PC-3 (cell line): Measurements from ENCODE around the gene WFDC1. TPM values are rescaled to one million over a fixed set of nuclear protein-coding genes. Genes with fewer than 3 reads are reported as not detected.
A peak's percentile ranks its signal among the peaks of the same experiment; 100 is the strongest.

Experiments used
- ATAC-seq: fragments of 200-7000 bp; cut with Tn5 transposase; 2 replicates; pipeline ENCODE4 v1.9.1; 2020; ENCODE audit warnings: mild to moderate bottlenecking, moderate library complexity
- BruUV-seq: library from RNA; stranded (reverse); fragments of 400-500 nt; replicated peaks from 2 replicates; lab custom pipeline; 2021; lab: Mats Ljungman, UMichigan
- CTCF ChIA-PET: fragments of 300-600 bp; sonication (Branson Sonifier 250); formaldehyde crosslinking; loops from one replicate; lab custom pipeline; 2022; ENCODE audit warnings: antibody characterized with exemption; lab: Charles Lee
- POLR2A ChIA-PET: fragments of 300-600 bp; sonication (Branson Sonifier 250); formaldehyde crosslinking; loops from one replicate; lab custom pipeline; 2022; ENCODE audit warnings: antibody characterized with exemption; ENCODE audit not compliant: unreplicated experiment; lab: Charles Lee
- DNase-seq: peaks from one replicate; pipeline ENCODE4 v3.0.0-alpha.2; 2015
- H2AFZ ChIP-seq: fragments of 300-600 bp; sonication (generic); 2 replicates; pipeline ENCODE4 v1.6.0; 2016; ENCODE audit warnings: antibody characterized with exemption, low read length
- H3F3A ChIP-seq: fragments of 300-600 bp; sonication (generic); one replicate; pipeline ENCODE4 v1.6.0; 2017; ENCODE audit warnings: antibody characterized with exemption, low read length, control low read depth, mild to moderate bottlenecking; ENCODE audit not compliant: unreplicated experiment
- H3K27ac ChIP-seq: fragments of 300-600 bp; sonication (generic); 2 replicates; pipeline ENCODE4 v1.5.1; 2016; ENCODE audit warnings: mild to moderate bottlenecking, low read length
- H3K27me3 ChIP-seq: fragments of 300-600 bp; sonication (generic); 2 replicates; pipeline ENCODE4 v1.6.1; 2016; ENCODE audit warnings: low read length, mixed read lengths
- H3K36me3 ChIP-seq: fragments of 300-600 bp; sonication (generic); 2 replicates; pipeline ENCODE4 v1.6.1; 2016; ENCODE audit warnings: low read depth, mixed run types, low read length, mixed read lengths
- H3K4me1 ChIP-seq: fragments of 300-600 bp; sonication (generic); 2 replicates; pipeline ENCODE4 v1.5.1; 2016; ENCODE audit warnings: low read length; ENCODE audit not compliant: insufficient read depth
- H3K4me2 ChIP-seq: fragments of 300-600 bp; sonication (generic); 2 replicates; pipeline ENCODE4 v1.6.0; 2016; ENCODE audit warnings: low read length
- H3K4me3 ChIP-seq: fragments of 300-600 bp; sonication (generic); 2 replicates; pipeline ENCODE4 v1.5.1; 2016; ENCODE audit warnings: mild to moderate bottlenecking, low read length, mixed read lengths
- H3K79me2 ChIP-seq: fragments of 300-600 bp; sonication (generic); 2 replicates; pipeline ENCODE4 v1.6.1; 2017; ENCODE audit warnings: low read length, mixed read lengths
- H3K9ac ChIP-seq: fragments of 300-600 bp; sonication (generic); 2 replicates; pipeline ENCODE4 v1.6.0; 2016; ENCODE audit warnings: mild to moderate bottlenecking, low read length
- H3K9me2 ChIP-seq: fragments of 300-600 bp; sonication (generic); replicated peaks from 2 replicates; pipeline ENCODE4 v1.6.1; 2016; ENCODE audit warnings: mixed run types, low read length, mixed read lengths
- H3K9me3 ChIP-seq: fragments of 300-600 bp; sonication (generic); 2 replicates; pipeline ENCODE4 v1.6.1; 2016; ENCODE audit warnings: low read length, mixed read lengths
- H4K20me1 ChIP-seq: fragments of 300-600 bp; sonication (generic); 2 replicates; pipeline ENCODE4 v1.6.1; 2016; ENCODE audit warnings: low read length, mixed read lengths
- EZH2 ChIP-seq: fragments of 300-600 bp; sonication (generic); IDR thresholded peaks from one replicate; pipeline ENCODE4 v1.6.1; 2017; ENCODE audit warnings: antibody characterized with exemption, mild to moderate bottlenecking, low read length; ENCODE audit not compliant: unreplicated experiment
- EZH2phosphoT487 ChIP-seq: fragments of 300-600 bp; sonication (generic); IDR thresholded peaks from 2 replicates; pipeline ENCODE4 v1.6.1; 2018; ENCODE audit warnings: mild to moderate bottlenecking, antibody characterized with exemption, low read length, borderline replicate concordance
- intact Hi-C: fragments of 100-400 bp; cut with micrococcal nuclease; formaldehyde crosslinking; loops from 2 replicates; pipeline ENCODE4 v1.9.0; 2023
- total RNA-seq: library from RNA; depleted of rRNA; stranded (reverse); fragments of >200 nt; gene quantifications from 2 replicates; pipeline ENCODE4 v1.2.3, GENCODE V29; 2014
- TF ChIP-seq, protein P1 (sequence below): fragments of 300-600 bp; sonication (generic); conservative IDR thresholded peaks from 2 replicates; pipeline ENCODE4 v1.5.1; 2017; ENCODE audit warnings: antibody characterized with exemption, low read depth, mild to moderate bottlenecking, low read length

WFDC1 gene
- total RNA-seq, 1 experiment from 2014 or later, result 0.15 TPM

DNA sequence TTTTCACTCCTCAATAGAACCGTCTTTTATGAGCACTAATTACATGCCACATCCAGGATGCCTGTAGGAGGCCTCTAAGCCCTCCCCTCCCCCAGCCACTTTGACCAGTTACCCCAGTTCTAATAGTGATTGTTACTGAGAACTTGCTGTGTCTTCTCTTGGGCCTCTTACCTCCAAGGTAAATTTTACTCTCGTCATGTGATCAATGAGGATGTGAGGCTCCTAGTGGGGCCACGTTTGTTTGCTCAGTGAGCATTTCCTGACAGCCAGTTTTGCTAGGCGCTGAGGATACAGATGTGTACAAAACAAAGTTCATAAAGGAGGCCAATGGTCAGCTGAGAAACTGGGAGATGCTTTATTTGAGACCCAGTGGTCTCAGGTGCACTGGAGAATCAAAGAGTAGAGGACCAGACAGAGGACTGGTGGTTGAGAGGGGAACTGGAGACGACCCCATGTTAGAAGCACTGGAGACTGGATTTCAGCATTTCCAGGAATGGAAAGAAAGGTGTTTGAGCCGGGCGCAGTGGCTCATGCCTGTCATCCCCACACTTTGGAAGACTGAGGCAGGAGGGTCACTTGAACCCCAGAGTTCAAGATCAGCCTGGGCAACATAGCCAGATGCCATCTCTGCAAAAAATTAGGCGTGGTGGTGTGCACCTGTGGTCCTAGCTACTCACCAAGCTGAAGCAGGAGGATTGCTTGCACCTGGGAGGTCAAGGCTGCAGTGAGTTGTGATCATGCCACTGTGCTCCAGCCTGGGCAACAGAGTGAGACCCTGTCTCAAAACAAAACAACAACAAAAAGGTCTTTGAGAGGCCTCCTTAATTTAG lies 76.3 kb downstream of the WFDC1 start:
- no TSS peak for BruUV-seq
- ChIA-PET POLR2A (no interaction called here), CTCF (no interaction called here)
- H3K4me1 ChIP-seq, result peaks cover 23% of the 10 kb centered on the region
- H2AFZ ChIP-seq, result no peak overlapping the region
- ATAC-seq (no peak; the same call in 1 of the 2 replicates), DNase-seq (peak; percentile 43)
- no peaks in the 10 kb centered on the region for H3K36me3 ChIP-seq
- H3F3A ChIP-seq, result no peaks in the 10 kb centered on the region
- H3K9me2 ChIP-seq, result no peaks in the 10 kb centered on the region
- TF ChIP-seq, protein P1, sequence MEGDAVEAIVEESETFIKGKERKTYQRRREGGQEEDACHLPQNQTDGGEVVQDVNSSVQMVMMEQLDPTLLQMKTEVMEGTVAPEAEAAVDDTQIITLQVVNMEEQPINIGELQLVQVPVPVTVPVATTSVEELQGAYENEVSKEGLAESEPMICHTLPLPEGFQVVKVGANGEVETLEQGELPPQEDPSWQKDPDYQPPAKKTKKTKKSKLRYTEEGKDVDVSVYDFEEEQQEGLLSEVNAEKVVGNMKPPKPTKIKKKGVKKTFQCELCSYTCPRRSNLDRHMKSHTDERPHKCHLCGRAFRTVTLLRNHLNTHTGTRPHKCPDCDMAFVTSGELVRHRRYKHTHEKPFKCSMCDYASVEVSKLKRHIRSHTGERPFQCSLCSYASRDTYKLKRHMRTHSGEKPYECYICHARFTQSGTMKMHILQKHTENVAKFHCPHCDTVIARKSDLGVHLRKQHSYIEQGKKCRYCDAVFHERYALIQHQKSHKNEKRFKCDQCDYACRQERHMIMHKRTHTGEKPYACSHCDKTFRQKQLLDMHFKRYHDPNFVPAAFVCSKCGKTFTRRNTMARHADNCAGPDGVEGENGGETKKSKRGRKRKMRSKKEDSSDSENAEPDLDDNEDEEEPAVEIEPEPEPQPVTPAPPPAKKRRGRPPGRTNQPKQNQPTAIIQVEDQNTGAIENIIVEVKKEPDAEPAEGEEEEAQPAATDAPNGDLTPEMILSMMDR, result no peak
- TF ChIP-seq EZH2phosphoT487, result no peak
- no peaks in the 10 kb centered on the region for H4K20me1 ChIP-seq
- no peaks in the 10 kb centered on the region for H3K27me3 ChIP-seq
- peak overlapping the region; percentile 56; the same call in 1 of the 2 replicates for H3K9ac ChIP-seq
- H3K27ac ChIP-seq, result peak overlapping the region; percentile 94
- intact Hi-C loops, result no loop called here
- H3K4me2 ChIP-seq, result peak overlapping the region; percentile 98
- H3K9me3 ChIP-seq, result no peaks in the 10 kb centered on the region
- H3K79me2 ChIP-seq, result peaks cover 70% of the 10 kb centered on the region
- H3K4me3 ChIP-seq, result peak overlapping the region; percentile 94

DNA sequence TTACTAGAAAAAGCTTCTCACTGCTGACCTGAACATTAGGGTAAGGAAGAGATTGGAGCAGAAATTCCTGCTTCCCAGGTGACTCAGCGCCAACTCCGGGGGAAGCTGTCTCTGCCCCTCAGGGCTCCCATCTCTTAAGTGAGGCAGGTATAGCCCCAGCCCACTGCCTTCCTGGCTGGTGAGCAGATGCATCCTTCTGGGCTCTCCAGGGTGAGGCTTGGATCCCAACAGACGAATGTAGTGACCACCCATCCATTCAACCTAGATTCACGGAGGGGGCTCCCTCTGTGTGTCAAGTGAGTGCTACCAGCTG lies 76.8 kb downstream of the WFDC1 start:
- H2AFZ ChIP-seq, result no peak overlapping the region
- no peaks in the 10 kb centered on the region for H3K27me3 ChIP-seq
- no peaks in the 10 kb centered on the region for H3K9me3 ChIP-seq
- 0 out of 2 replicates have a peak overlapping the region, but pooled peaks have one; percentile 94 for H3K27ac ChIP-seq
- peak overlapping the region; percentile 98 for H3K4me2 ChIP-seq
- no peak for ATAC-seq
- H3K9me2 ChIP-seq, result no peaks in the 10 kb centered on the region
- ChIA-PET CTCF (no interaction called here), POLR2A (no interaction called here)
- intact Hi-C loops, result no loop called here
- DNase-seq, result no peak
- no peak overlapping the region for H3K9ac ChIP-seq
- H3K36me3 ChIP-seq, result no peaks in the 10 kb centered on the region
- no peaks in the 10 kb centered on the region for H3F3A ChIP-seq
- no peak for TF ChIP-seq EZH2phosphoT487
- TF ChIP-seq, protein P1, result no peak
- TF ChIP-seq EZH2, result no peak
- H3K4me1 ChIP-seq, result peaks cover 23% of the 10 kb centered on the region
- BruUV-seq, result no TSS peak
- H4K20me1 ChIP-seq, result no peaks in the 10 kb centered on the region
- H3K4me3 ChIP-seq, result no peak overlapping the region
- peaks cover 76% of the 10 kb centered on the region for H3K79me2 ChIP-seq

- ATAC-seq (no peak), DNase-seq (no peak)
- POLR2A ChIA-PET, result no interaction called here
- Histone ChIP-seq H3K27me3 (no peaks in the 10 kb centered on the region), H3K79me2 (peaks cover 80% of the 10 kb centered on the region), H3K4me3 (no peak overlapping the region), H3K4me2 (no peak overlapping the region), H3K27ac (no peak overlapping the region), H4K20me1 (no peaks in the 10 kb centered on the region), H3K9me3 (no peaks in the 10 kb centered on the region), H3K4me1 (peaks cover 23% of the 10 kb centered on the region), H3F3A (no peaks in the 10 kb centered on the region), H3K9ac (no peak overlapping the region), H3K9me2 (no peaks in the 10 kb centered on the region), H3K36me3 (no peaks in the 10 kb centered on the region), H2AFZ (no peak overlapping the region)
- TF ChIP-seq, protein P1, result no peak
- TF ChIP-seq EZH2phosphoT487 (no peak), EZH2 (no peak)
- BruUV-seq, result no TSS peak
- intact Hi-C loops, result no loop called here
- CTCF ChIA-PET, result no interaction called here
These were observed 79.3 kb downstream of the WFDC1 start for GRCh38 chr16:84373907-84374489.
